ENCODE results near the gene COL1A2.

Gene COL1A2

DNA sequence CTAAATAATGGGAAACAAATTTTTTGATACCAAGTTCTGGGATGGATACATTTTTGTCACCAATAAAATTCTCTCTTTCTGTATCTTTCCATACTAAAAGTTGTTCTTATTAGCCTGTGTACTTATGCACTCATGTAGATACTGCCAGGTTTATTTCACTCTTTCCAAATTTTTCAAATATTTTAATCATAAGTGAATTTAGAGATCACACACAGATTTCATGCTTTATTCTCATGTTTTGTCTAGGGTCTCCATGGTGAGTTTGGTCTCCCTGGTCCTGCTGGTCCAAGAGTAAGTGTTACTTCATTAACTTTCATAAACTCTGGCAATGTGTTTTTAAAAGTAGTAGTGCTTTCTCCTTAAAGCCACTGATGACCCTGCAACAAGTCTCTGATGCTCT, 20.3 kb downstream of the COL1A2 start:
- Histone ChIP-seq H3K9ac (ENCODE audit: low read depth, low read length, poor library complexity, severe bottlenecking) (no peak overlapping the region), H3F3A (ENCODE audit: low read depth) (no peaks in the 10 kb centered on the region), H3K36me3 (ENCODE audit: insufficient read depth, low read length) (no peaks in the 10 kb centered on the region), H4K20me1 (ENCODE audit: insufficient read depth, low read length, poor library complexity, severe bottlenecking) (no peaks in the 10 kb centered on the region), H3K4me1 (ENCODE audit: insufficient read depth, low read length, poor library complexity, severe bottlenecking) (no peaks in the 10 kb centered on the region), H3K4me2 (ENCODE audit: low read depth, low read length, poor library complexity, severe bottlenecking) (no peak overlapping the region), H2AFZ (ENCODE audit: low read length) (no peak overlapping the region), H3K79me2 (ENCODE audit: insufficient read depth, low read length) (no peaks in the 10 kb centered on the region), H3K27me3 (ENCODE audit: insufficient read depth, low read length, poor library complexity, severe bottlenecking) (no peaks in the 10 kb centered on the region), H3K9me3 (ENCODE audit: insufficient read depth, low read depth, low read length) (no peaks in the 10 kb centered on the region), H3K9me2 (replicated peaks; ENCODE audit: low read depth, low read length) (no peaks in the 10 kb centered on the region), H3K4me3 (ENCODE audit: low read length, poor library complexity, severe bottlenecking) (no peak overlapping the region)
- TF ChIP-seq, protein P1, sequence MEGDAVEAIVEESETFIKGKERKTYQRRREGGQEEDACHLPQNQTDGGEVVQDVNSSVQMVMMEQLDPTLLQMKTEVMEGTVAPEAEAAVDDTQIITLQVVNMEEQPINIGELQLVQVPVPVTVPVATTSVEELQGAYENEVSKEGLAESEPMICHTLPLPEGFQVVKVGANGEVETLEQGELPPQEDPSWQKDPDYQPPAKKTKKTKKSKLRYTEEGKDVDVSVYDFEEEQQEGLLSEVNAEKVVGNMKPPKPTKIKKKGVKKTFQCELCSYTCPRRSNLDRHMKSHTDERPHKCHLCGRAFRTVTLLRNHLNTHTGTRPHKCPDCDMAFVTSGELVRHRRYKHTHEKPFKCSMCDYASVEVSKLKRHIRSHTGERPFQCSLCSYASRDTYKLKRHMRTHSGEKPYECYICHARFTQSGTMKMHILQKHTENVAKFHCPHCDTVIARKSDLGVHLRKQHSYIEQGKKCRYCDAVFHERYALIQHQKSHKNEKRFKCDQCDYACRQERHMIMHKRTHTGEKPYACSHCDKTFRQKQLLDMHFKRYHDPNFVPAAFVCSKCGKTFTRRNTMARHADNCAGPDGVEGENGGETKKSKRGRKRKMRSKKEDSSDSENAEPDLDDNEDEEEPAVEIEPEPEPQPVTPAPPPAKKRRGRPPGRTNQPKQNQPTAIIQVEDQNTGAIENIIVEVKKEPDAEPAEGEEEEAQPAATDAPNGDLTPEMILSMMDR (conservative IDR thresholded peaks at IDR 0.05; ENCODE audit: low read length), result no peak
- no peak for TF ChIP-seq EZH2phosphoT487 (IDR thresholded peaks at IDR 0.05; ENCODE audit: borderline replicate concordance)

DNA sequence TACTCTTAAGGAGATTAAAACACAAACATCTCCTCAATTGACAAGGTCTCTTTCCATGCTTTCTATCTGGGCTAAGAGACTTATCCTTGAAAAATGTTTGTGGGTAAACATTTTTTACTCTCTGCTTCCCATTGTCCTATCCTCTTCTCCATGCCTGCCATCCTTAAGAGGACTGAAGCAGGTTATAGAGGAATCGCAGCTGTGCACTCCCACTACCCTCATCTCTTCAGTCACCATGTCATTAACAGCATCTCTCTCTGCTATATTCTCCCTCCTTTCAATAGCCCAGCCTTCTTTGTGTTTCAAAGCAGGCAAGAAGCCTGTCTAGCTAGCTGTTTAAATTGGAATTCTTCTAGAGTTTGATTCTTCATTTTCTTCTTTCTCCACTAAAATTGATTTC, 22.6 kb downstream of the COL1A2 start:
- no peaks in the 10 kb centered on the region for H3F3A ChIP-seq (ENCODE audit: low read depth)
- H3K79me2 ChIP-seq (ENCODE audit: insufficient read depth, low read length), result no peaks in the 10 kb centered on the region
- no peak overlapping the region for H2AFZ ChIP-seq (ENCODE audit: low read length)
- H3K9me3 ChIP-seq (ENCODE audit: insufficient read depth, low read depth, low read length), result no peaks in the 10 kb centered on the region
- no peak overlapping the region for H3K4me2 ChIP-seq (ENCODE audit: low read depth, low read length, poor library complexity, severe bottlenecking)
- no peak for TF ChIP-seq EZH2phosphoT487 (IDR thresholded peaks at IDR 0.05; ENCODE audit: borderline replicate concordance)
- TF ChIP-seq, protein P1 (conservative IDR thresholded peaks at IDR 0.05; ENCODE audit: low read length), result no peak
- no peaks in the 10 kb centered on the region for H3K36me3 ChIP-seq (ENCODE audit: insufficient read depth, low read length)
- no peak overlapping the region for H3K9ac ChIP-seq (ENCODE audit: low read depth, low read length, poor library complexity, severe bottlenecking)
- no peak overlapping the region for H3K4me3 ChIP-seq (ENCODE audit: low read length, poor library complexity, severe bottlenecking)
- H4K20me1 ChIP-seq (ENCODE audit: insufficient read depth, low read length, poor library complexity, severe bottlenecking), result no peaks in the 10 kb centered on the region
- no peaks in the 10 kb centered on the region for H3K4me1 ChIP-seq (ENCODE audit: insufficient read depth, low read length, poor library complexity, severe bottlenecking)
- no peaks in the 10 kb centered on the region for H3K27me3 ChIP-seq (ENCODE audit: insufficient read depth, low read length, poor library complexity, severe bottlenecking)
- no peaks in the 10 kb centered on the region for H3K9me2 ChIP-seq (replicated peaks; ENCODE audit: low read depth, low read length)

DNA sequence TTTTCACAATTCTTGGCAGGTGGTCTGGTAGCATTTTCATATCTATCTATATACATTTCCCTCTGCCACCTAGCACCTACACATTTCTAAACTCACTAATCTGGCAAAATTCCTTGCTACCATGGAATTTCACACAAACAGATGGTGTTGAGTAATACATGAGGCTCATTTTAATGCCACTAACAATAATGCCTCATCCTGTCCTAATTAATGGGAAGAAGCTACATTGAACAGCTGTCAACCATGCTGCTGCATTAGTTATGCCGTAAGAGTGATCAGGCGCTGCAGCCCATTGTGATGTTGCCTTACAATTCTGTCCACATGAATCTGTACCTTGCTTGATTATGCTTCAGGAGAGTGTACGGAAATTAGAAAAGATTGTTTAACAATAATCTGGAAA, 23.2 kb downstream of the COL1A2 start:
- H3K27me3 ChIP-seq (ENCODE audit: insufficient read depth, low read length, poor library complexity, severe bottlenecking), result no peaks in the 10 kb centered on the region
- TF ChIP-seq EZH2phosphoT487 (IDR thresholded peaks at IDR 0.05; ENCODE audit: borderline replicate concordance), result no peak
- TF ChIP-seq, protein P1 (conservative IDR thresholded peaks at IDR 0.05; ENCODE audit: low read length), result no peak
- H3K9me3 ChIP-seq (ENCODE audit: insufficient read depth, low read depth, low read length), result no peaks in the 10 kb centered on the region
- H4K20me1 ChIP-seq (ENCODE audit: insufficient read depth, low read length, poor library complexity, severe bottlenecking), result no peaks in the 10 kb centered on the region
- H3K79me2 ChIP-seq (ENCODE audit: insufficient read depth, low read length), result no peaks in the 10 kb centered on the region
- H3K4me2 ChIP-seq (ENCODE audit: low read depth, low read length, poor library complexity, severe bottlenecking), result no peak overlapping the region
- H3K4me1 ChIP-seq (ENCODE audit: insufficient read depth, low read length, poor library complexity, severe bottlenecking), result no peaks in the 10 kb centered on the region
- no peak overlapping the region for H3K9ac ChIP-seq (ENCODE audit: low read depth, low read length, poor library complexity, severe bottlenecking)
- H3K4me3 ChIP-seq (ENCODE audit: low read length, poor library complexity, severe bottlenecking), result no peak overlapping the region
- no peaks in the 10 kb centered on the region for H3K9me2 ChIP-seq (replicated peaks; ENCODE audit: low read depth, low read length)
- no peaks in the 10 kb centered on the region for H3F3A ChIP-seq (ENCODE audit: low read depth)
- no peaks in the 10 kb centered on the region for H3K36me3 ChIP-seq (ENCODE audit: insufficient read depth, low read length)
- no peak overlapping the region for H2AFZ ChIP-seq (ENCODE audit: low read length)
